ENCODE measurements around the gene CTDSP2. TPM values are rescaled to one million over a fixed set of nuclear protein-coding genes. Genes with fewer than 3 reads are reported as not detected.

The CTDSP2 gene
- total RNA-seq, 1 experiment from 2014 or later = 82.7 TPM

- 0 out of 2 replicates have a peak overlapping the region, but pooled peaks have one; percentile 1 for H3K9ac ChIP-seq (ENCODE audit: low read length)
- no peak overlapping the region for H3K27ac ChIP-seq (ENCODE audit: low read depth, low read length)
- TF ChIP-seq EZH2phosphoT487 (IDR thresholded peaks at IDR 0.05; ENCODE audit: borderline replicate concordance) (no peak), EGR1 (IDR thresholded peaks at IDR 0.05; ENCODE audit: low read depth) (no peak), SP1 (IDR thresholded peaks at IDR 0.05; ENCODE audit: low read depth) (no peak)
- H2AFZ ChIP-seq (ENCODE audit: low read depth, low read length, poor library complexity, severe bottlenecking) = no peak overlapping the region
- RAD21 ChIA-PET (ENCODE audit: low non-redundant PET in 1 of 2, low total read pairs in 2 of 2, uncharacterized antibody in 2 of 2, unreplicated experiment in 2 of 2) = no interaction called here
- H3K4me2 ChIP-seq (ENCODE audit: low read length) = no peak overlapping the region
- no peaks in the 10 kb centered on the region for H3K9me2 ChIP-seq (ENCODE audit: insufficient read depth)
- no peaks in the 10 kb centered on the region for H4K20me1 ChIP-seq (ENCODE audit: insufficient read depth)
- H3K79me2 ChIP-seq (ENCODE audit: insufficient read depth, low read length) = peaks cover 40% of the 10 kb centered on the region
- ATAC-seq (no peak), DNase-seq (ENCODE audit: low read depth, low spot score) (no peak)
- intact Hi-C loops (cut with micrococcal nuclease) = loop anchor here (1.0 kb wide), 1 partner anchor 10 kb away; the partner anchor contains the start of genes EEF1AKMT3 and METTL1
- POLR2A ChIA-PET = interaction anchor here (1.7 kb wide), 1 partner anchor 15 kb away, joined by 5 read pairs; the partner anchor contains the start of gene CYP27B1
- no TSS peak for BruUV-seq (replicated peaks)
- CTCF ChIA-PET = interaction anchor here (1.2 kb wide), 1 partner anchor 10 kb away, joined by 6 read pairs; the partner anchor contains the start of genes EEF1AKMT3 and METTL1
- H3K9me3 ChIP-seq (ENCODE audit: control insufficient read depth in 1 of 2, insufficient read depth in 1 of 2, low read depth in 1 of 2, low read length in 2 of 2) = no peaks in the 10 kb centered on the region
- H3K4me1 ChIP-seq (ENCODE audit: control insufficient read depth in 1 of 2, insufficient read depth in 2 of 2, low read length in 2 of 2) = peaks cover 6 to 10% of the 10 kb centered on the region in 2 experiments
- peaks cover 8 to 14% of the 10 kb centered on the region in 2 experiments; a peak in 3 of 4 replicates for H3K36me3 ChIP-seq (ENCODE audit: control insufficient read depth in 1 of 2, insufficient read depth in 2 of 2, low read length in 2 of 2)
- no peak overlapping the region for H3K4me3 ChIP-seq (replicated peaks in 1 of 2; ENCODE audit: low read depth in 1 of 2, low read length in 2 of 2)
- no peaks in the 10 kb centered on the region for H3K27me3 ChIP-seq (ENCODE audit: insufficient read depth, low read length)
These were observed 64.7 kb downstream of the CTDSP2 start for GRCh38 chr12:57781801-57782200.

- ATAC-seq (no peak), DNase-seq (ENCODE audit: low read depth, low spot score) (no peak)
- ChIA-PET CTCF (interaction anchor here (1.2 kb wide), 1 partner anchor 9 kb away, joined by 6 read pairs; the partner anchor contains the start of genes EEF1AKMT3 and METTL1), RAD21 (ENCODE audit: low non-redundant PET in 1 of 2, low total read pairs in 2 of 2, uncharacterized antibody in 2 of 2, unreplicated experiment in 2 of 2) (interaction anchor here in 1 of 2 experiments (0.7 kb wide), 1 partner anchor 11 kb away, joined by 3 read pairs; no protein-coding TSS in a partner anchor), POLR2A (interaction anchor here (1.7 kb wide), 1 partner anchor 14 kb away, joined by 5 read pairs; the partner anchor contains the start of gene CYP27B1)
- intact Hi-C loops (cut with micrococcal nuclease) = no loop called here
- Histone ChIP-seq H2AFZ (ENCODE audit: low read depth, low read length, poor library complexity, severe bottlenecking) (no peak overlapping the region), H3K27ac (ENCODE audit: low read depth, low read length) (no peak overlapping the region), H3K4me3 (replicated peaks in 1 of 2; ENCODE audit: low read depth in 1 of 2, low read length in 2 of 2) (no peak overlapping the region), H3K9me3 (ENCODE audit: control insufficient read depth in 1 of 2, insufficient read depth in 1 of 2, low read depth in 1 of 2, low read length in 2 of 2) (no peaks in the 10 kb centered on the region), H3K9me2 (ENCODE audit: insufficient read depth) (no peaks in the 10 kb centered on the region), H3K4me2 (ENCODE audit: low read length) (no peak overlapping the region), H3K79me2 (ENCODE audit: insufficient read depth, low read length) (peaks cover 35% of the 10 kb centered on the region), H3K27me3 (ENCODE audit: insufficient read depth, low read length) (no peaks in the 10 kb centered on the region), H3K9ac (ENCODE audit: low read length) (no peak overlapping the region), H3K36me3 (ENCODE audit: control insufficient read depth in 1 of 2, insufficient read depth in 2 of 2, low read length in 2 of 2) (peaks cover 3 to 9% of the 10 kb centered on the region in 2 experiments; a peak in 3 of 4 replicates), H3K4me1 (ENCODE audit: control insufficient read depth in 1 of 2, insufficient read depth in 2 of 2, low read length in 2 of 2) (peaks cover 6 to 10% of the 10 kb centered on the region in 2 experiments), H4K20me1 (ENCODE audit: insufficient read depth) (no peaks in the 10 kb centered on the region)
- no TSS peak for BruUV-seq (replicated peaks)
- TF ChIP-seq POLR2AphosphoS5 (IDR thresholded peaks at IDR 0.05; ENCODE audit: low read depth, low read length) (no peak), YY1 (IDR thresholded peaks at IDR 0.05; ENCODE audit: extremely low read depth, insufficient replicate concordance, low read depth, low read length) (no peak)
These were observed 65.3 kb downstream of the CTDSP2 start for GRCh38 chr12:57781244-57781643.

Measured in HCT116 (cell line).